Muscle of leg (tissue), 11 donors: ENCODE results near the gene OSBPL5. TPM values are rescaled to one million over a fixed set of nuclear protein-coding genes. Genes with fewer than 3 reads are reported as not detected.

Experiments used
- DNase-seq: peaks from one replicate; pipeline ENCODE4 v3.0.0; 2013
- H3K27ac ChIP-seq: one replicate; pipeline ENCODE4 v1.5.1; 2013; ENCODE audit warnings: mild to moderate bottlenecking, low read length, control low read depth
- H3K27me3 ChIP-seq: one replicate; pipeline ENCODE4 v1.6.1; 2013; ENCODE audit warnings: low read length; ENCODE audit not compliant: control insufficient read depth, insufficient read depth
- H3K36me3 ChIP-seq: one replicate; pipeline ENCODE4 v1.6.1; 2013; ENCODE audit warnings: low read length; ENCODE audit not compliant: control insufficient read depth, insufficient read depth
- H3K4me1 ChIP-seq: one replicate; pipeline ENCODE4 v1.6.1; 2013; ENCODE audit warnings: low read length; ENCODE audit not compliant: control insufficient read depth, insufficient read depth
- H3K4me3 ChIP-seq: one replicate; pipeline ENCODE4 v1.5.1; 2013; ENCODE audit warnings: low read length, control low read depth
- H3K9me3 ChIP-seq: replicated peaks from 2 replicates; pipeline ENCODE4 v1.6.1; 2013; ENCODE audit warnings: low read depth, low read length; ENCODE audit not compliant: control insufficient read depth
- WGBS: methylation state at CpG from one replicate; pipeline ENCODE4 v1.1.5; 2013; ENCODE audit warnings: missing lambda C conversion rate; ENCODE audit not compliant: insufficient coverage; 5-methylcytosine and 5-hydroxymethylcytosine counted together
- polyA plus RNA-seq, 8 donors: library from polyadenylated mRNA; unstranded; fragments of 120-200 nt; gene quantifications; one replicate each; pipeline versions ENCODE4 v1.2.1 to v1.2.3, GENCODE V29; 2013; ENCODE audit warnings: inconsistent platforms in 1 of 8, low replicate concordance in 1 of 8; ENCODE audit not compliant: insufficient read length in 8 of 8, insufficient read depth in 1 of 8
- total RNA-seq: library from RNA; stranded (reverse); fragments of 120-200 nt; gene quantifications from one replicate; pipeline ENCODE4 v1.2.4, GENCODE V29; 2013

Gene OSBPL5
- total and polyA plus RNA-seq, 9 donors = 10.8 to 20.4 (median 16.2) TPM

- 79% methylated on average over 20 of the region's 24 CpGs for WGBS
- H3K27ac ChIP-seq = no peak overlapping the region
- H3K4me3 ChIP-seq = no peak overlapping the region
- no peaks in the 10 kb centered on the region for H3K27me3 ChIP-seq
- H3K9me3 ChIP-seq = no peaks in the 10 kb centered on the region
- no peak for DNase-seq
- H3K36me3 ChIP-seq = peaks cover 3% of the 10 kb centered on the region
- peaks cover 50% of the 10 kb centered on the region for H3K4me1 ChIP-seq
Observed at GRCh38 chr11:3148990-3149851, 15.9 kb downstream of the OSBPL5 start.

GRCh38 chr11:3148255-3148989, 16.7 kb downstream of the OSBPL5 start:
- Histone ChIP-seq H3K4me3 (no peak overlapping the region), H3K27me3 (no peaks in the 10 kb centered on the region), H3K9me3 (no peaks in the 10 kb centered on the region), H3K4me1 (peaks cover 42% of the 10 kb centered on the region), H3K36me3 (peaks cover 3% of the 10 kb centered on the region), H3K27ac (no peak overlapping the region)
- whole genome bisulfite sequencing = 76% methylated on average over 8 of the region's 19 CpGs
- DNase-seq = no peak

GRCh38 chr11:3147626-3148025, 17.5 kb downstream of the OSBPL5 start:
- WGBS = 89% methylated on average over 21 of the region's 21 CpGs
- peaks cover 3% of the 10 kb centered on the region for H3K36me3 ChIP-seq
- H3K27me3 ChIP-seq = no peaks in the 10 kb centered on the region
- no peak overlapping the region for H3K27ac ChIP-seq
- no peak overlapping the region for H3K4me3 ChIP-seq
- DNase-seq = no peak
- peaks cover 35% of the 10 kb centered on the region for H3K4me1 ChIP-seq
- no peaks in the 10 kb centered on the region for H3K9me3 ChIP-seq

- H3K9me3 ChIP-seq = no peaks in the 10 kb centered on the region
- peaks cover 3% of the 10 kb centered on the region for H3K36me3 ChIP-seq
- H3K4me1 ChIP-seq = peaks cover 33% of the 10 kb centered on the region
- no peak overlapping the region for H3K4me3 ChIP-seq
- H3K27me3 ChIP-seq = no peaks in the 10 kb centered on the region
- no peak overlapping the region for H3K27ac ChIP-seq
- DNase-seq = no peak
- WGBS = 55% methylated on average over 14 of the region's 17 CpGs
Observed at GRCh38 chr11:3147257-3147619, 17.9 kb downstream of the OSBPL5 start.

- peaks cover 31% of the 10 kb centered on the region for H3K4me1 ChIP-seq
- peaks cover 3% of the 10 kb centered on the region for H3K36me3 ChIP-seq
- no peaks in the 10 kb centered on the region for H3K9me3 ChIP-seq
- no peak overlapping the region for H3K4me3 ChIP-seq
- DNase-seq = no peak
- H3K27me3 ChIP-seq = no peaks in the 10 kb centered on the region
- 74% methylated on average over 16 of the region's 22 CpGs for WGBS
- H3K27ac ChIP-seq = no peak overlapping the region
Observed at GRCh38 chr11:3146612-3147256, 18.4 kb downstream of the OSBPL5 start.

- no peak for DNase-seq
- Histone ChIP-seq H3K4me3 (no peak overlapping the region), H3K27me3 (no peaks in the 10 kb centered on the region), H3K9me3 (no peaks in the 10 kb centered on the region), H3K27ac (no peak overlapping the region), H3K4me1 (peaks cover 25% of the 10 kb centered on the region), H3K36me3 (no peaks in the 10 kb centered on the region)
- WGBS = 57% methylated on average over 4 of the region's 6 CpGs
Observed at GRCh38 chr11:3145206-3145520, 19.9 kb downstream of the OSBPL5 start.

GRCh38 chr11:3144296-3145205, 20.6 kb downstream of the OSBPL5 start:
- no peak for DNase-seq
- H3K4me3 ChIP-seq = no peak overlapping the region
- H3K9me3 ChIP-seq = no peaks in the 10 kb centered on the region
- no peak overlapping the region for H3K27ac ChIP-seq
- H3K4me1 ChIP-seq = peaks cover 23% of the 10 kb centered on the region
- no peaks in the 10 kb centered on the region for H3K27me3 ChIP-seq
- H3K36me3 ChIP-seq = no peaks in the 10 kb centered on the region
- 62% methylated on average over 17 of the region's 32 CpGs for WGBS

- 82% methylated on average over 37 of the region's 38 CpGs for WGBS
- Histone ChIP-seq H3K4me1 (peaks cover 36% of the 10 kb centered on the region), H3K9me3 (no peaks in the 10 kb centered on the region), H3K36me3 (no peaks in the 10 kb centered on the region), H3K4me3 (no peak overlapping the region), H3K27ac (no peak overlapping the region), H3K27me3 (no peaks in the 10 kb centered on the region)
- no peak for DNase-seq
Observed at GRCh38 chr11:3143136-3143880, 21.8 kb downstream of the OSBPL5 start.

GRCh38 chr11:3140291-3140603, 24.9 kb downstream of the OSBPL5 start:
- no peak for DNase-seq
- Histone ChIP-seq H3K4me3 (no peak overlapping the region), H3K4me1 (peaks cover 37% of the 10 kb centered on the region), H3K9me3 (no peaks in the 10 kb centered on the region), H3K27me3 (no peaks in the 10 kb centered on the region), H3K27ac (no peak overlapping the region), H3K36me3 (no peaks in the 10 kb centered on the region)
- WGBS = 90% methylated on average over 4 of the region's 4 CpGs
